Trophoblast cell (in vitro differentiated cells and primary cell): ENCODE data around the gene FBH1.

ENCODE experiments used
- DNase-seq, 2 donors: peaks; one replicate each; pipeline ENCODE4 v3.0.0-alpha.2; 2016
- H2AFZ ChIP-seq: 2 replicates; pipeline ENCODE4 v1.6.1; 2013; ENCODE audit warnings: low read length, moderate library complexity, mild to moderate bottlenecking; ENCODE audit not compliant: insufficient read depth, poor library complexity
- H2AK5ac ChIP-seq: 2 replicates; pipeline ENCODE4 v1.6.1; 2013; ENCODE audit warnings: mild to moderate bottlenecking, low read length
- H2BK120ac ChIP-seq: 2 replicates; pipeline ENCODE4 v1.6.1; 2013; ENCODE audit warnings: low read length, mild to moderate bottlenecking, moderate library complexity; ENCODE audit not compliant: insufficient read depth, poor library complexity
- H2BK12ac ChIP-seq: 2 replicates; pipeline ENCODE4 v1.6.1; 2013; ENCODE audit warnings: mild to moderate bottlenecking, low read length, moderate library complexity
- H2BK5ac ChIP-seq: 2 replicates; pipeline ENCODE4 v1.6.1; 2013; ENCODE audit warnings: low read length, low read depth, moderate library complexity, mild to moderate bottlenecking; ENCODE audit not compliant: poor library complexity
- H3K14ac ChIP-seq: 2 replicates; pipeline ENCODE4 v1.6.1; 2013; ENCODE audit warnings: mild to moderate bottlenecking, low read length
- H3K18ac ChIP-seq: 2 replicates; pipeline ENCODE4 v1.6.1; 2013; ENCODE audit warnings: mild to moderate bottlenecking, low read length
- H3K23ac ChIP-seq: 2 replicates; pipeline ENCODE4 v1.6.1; 2013; ENCODE audit warnings: low read length
- H3K27ac ChIP-seq: 2 replicates; pipeline ENCODE4 v1.5.1; 2013; ENCODE audit warnings: low read depth, mild to moderate bottlenecking, inconsistent platforms, low read length, moderate library complexity
- H3K27me3 ChIP-seq: 2 replicates; pipeline ENCODE4 v1.6.1; 2013; ENCODE audit warnings: inconsistent platforms, mild to moderate bottlenecking, low read length, moderate library complexity; ENCODE audit not compliant: insufficient read depth
- H3K36me3 ChIP-seq, 2 experiments: 1 replicate in 1 of 2; 2 replicates in 1 of 2; pipeline ENCODE4 v1.6.1; 2013; ENCODE audit warnings: low read length in 2 of 2, mild to moderate bottlenecking in 2 of 2, moderate library complexity in 1 of 2; ENCODE audit not compliant: insufficient read depth in 2 of 2, control insufficient read depth in 1 of 2
- H3K4ac ChIP-seq: 2 replicates; pipeline ENCODE4 v1.6.1; 2013; ENCODE audit warnings: low read depth, mild to moderate bottlenecking, low read length, moderate library complexity
- H3K4me1 ChIP-seq, 2 experiments: 1 replicate in 1 of 2; 2 replicates in 1 of 2; pipeline ENCODE4 v1.6.1; 2013; ENCODE audit warnings: low read length in 2 of 2, mild to moderate bottlenecking in 2 of 2, moderate library complexity in 1 of 2; ENCODE audit not compliant: insufficient read depth in 2 of 2, control insufficient read depth in 1 of 2
- H3K4me2 ChIP-seq: 2 replicates; pipeline ENCODE4 v1.6.1; 2013; ENCODE audit warnings: inconsistent platforms, mild to moderate bottlenecking, low read length, moderate library complexity
- H3K4me3 ChIP-seq: 2 replicates; pipeline ENCODE4 v1.5.1; 2013; ENCODE audit warnings: mild to moderate bottlenecking, low read depth, low read length, inconsistent platforms
- H3K79me1 ChIP-seq: one replicate; pipeline ENCODE4 v1.6.1; 2013; ENCODE audit warnings: low read length
- H3K79me2 ChIP-seq: 2 replicates; pipeline ENCODE4 v1.6.1; 2013; ENCODE audit warnings: low read length, mild to moderate bottlenecking; ENCODE audit not compliant: control insufficient read depth, insufficient read depth, poor library complexity
- H3K9ac ChIP-seq: 2 replicates; pipeline ENCODE4 v1.6.1; 2013; ENCODE audit warnings: mild to moderate bottlenecking, low read length
- H3K9me3 ChIP-seq: 2 replicates; pipeline ENCODE4 v1.6.1; 2013; ENCODE audit warnings: low read depth, mild to moderate bottlenecking, control low read depth, inconsistent platforms, low read length; ENCODE audit not compliant: insufficient read depth
- H4K12ac ChIP-seq: 2 replicates; pipeline ENCODE4 v1.6.1; 2013; ENCODE audit warnings: low read depth, mild to moderate bottlenecking, low read length, moderate library complexity
- H4K8ac ChIP-seq: 2 replicates; pipeline ENCODE4 v1.6.1; 2013; ENCODE audit warnings: low read depth, mild to moderate bottlenecking, low read length, moderate library complexity
- H4K91ac ChIP-seq: one replicate; pipeline ENCODE4 v1.6.1; 2013; ENCODE audit warnings: low read depth, mild to moderate bottlenecking, low read length, moderate library complexity
- WGBS: extraction: QIAGEN DNeasy Blood & Tissue Kit; methylation state at CpG from one replicate; pipeline ENCODE4 v1.1.7; 2013; ENCODE audit warnings: missing lambda C conversion rate; ENCODE audit not compliant: insufficient read length, insufficient coverage; ENCODE audit errors: extremely low coverage; 5-methylcytosine and 5-hydroxymethylcytosine counted together

The FBH1 gene

DNA sequence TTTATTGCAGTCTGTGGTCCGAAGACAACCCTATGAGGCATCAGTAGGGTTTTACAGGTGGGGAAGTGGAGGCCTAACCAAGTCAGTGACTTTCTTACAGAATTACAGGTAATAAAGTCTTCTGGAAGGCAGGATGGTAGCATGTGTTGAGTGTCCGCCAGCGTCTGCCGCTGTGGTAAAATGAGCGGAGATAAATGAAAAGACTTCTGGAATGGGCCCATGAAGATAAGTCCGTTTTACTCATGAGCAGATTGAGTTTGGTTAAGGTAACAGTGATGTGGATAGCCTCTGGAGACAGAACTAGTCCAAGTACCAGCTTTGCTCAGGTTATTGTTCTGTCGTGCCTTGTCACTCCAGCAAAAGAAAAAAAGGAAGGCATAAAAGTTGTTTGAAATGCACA, 966 bp downstream of the FBH1 start:
- H3K14ac ChIP-seq, result no peak overlapping the region
- H3K4me3 ChIP-seq, result no peak overlapping the region
- H3K27ac ChIP-seq, result no peak overlapping the region
- peaks cover 4 to 13% of the 10 kb centered on the region in 2 experiments for H3K4me1 ChIP-seq
- H4K12ac ChIP-seq, result no peak overlapping the region
- no peak overlapping the region for H2BK120ac ChIP-seq
- peak overlapping the region; percentile 60 for H3K4ac ChIP-seq
- peaks cover 11% of the 10 kb centered on the region for H3K79me2 ChIP-seq
- H2BK5ac ChIP-seq, result no peak overlapping the region
- H2BK12ac ChIP-seq, result no peak overlapping the region
- H3K23ac ChIP-seq, result no peak overlapping the region
- H4K8ac ChIP-seq, result no peak overlapping the region
- peak overlapping the region; percentile 73 for H3K4me2 ChIP-seq
- WGBS, result no CpG with 5 or more reads among the region's 7 CpGs
- no peak overlapping the region for H4K91ac ChIP-seq
- H3K9me3 ChIP-seq, result no peaks in the 10 kb centered on the region
- peak overlapping the region; percentile 79 for H3K9ac ChIP-seq
- H2AK5ac ChIP-seq, result no peak overlapping the region
- H3K79me1 ChIP-seq, result peaks cover 8% of the 10 kb centered on the region
- peaks cover 13 to 20% of the 10 kb centered on the region in 2 experiments for H3K36me3 ChIP-seq
- no peak for DNase-seq
- H2AFZ ChIP-seq, result no peak overlapping the region
- no peak overlapping the region for H3K18ac ChIP-seq
- no peaks in the 10 kb centered on the region for H3K27me3 ChIP-seq

- Histone ChIP-seq H3K4ac (peak overlapping the region; percentile 54), H3K14ac (no peak overlapping the region), H2AFZ (no peak overlapping the region), H3K9ac (no peak overlapping the region), H3K4me2 (no peak overlapping the region), H4K91ac (no peak overlapping the region), H3K79me2 (peaks cover 11% of the 10 kb centered on the region), H4K12ac (no peak overlapping the region), H3K36me3 (peaks cover 13 to 22% of the 10 kb centered on the region in 2 experiments), H3K4me1 (peaks cover 4 to 13% of the 10 kb centered on the region in 2 experiments), H3K27ac (no peak overlapping the region), H2AK5ac (no peak overlapping the region), H3K4me3 (no peak overlapping the region), H3K23ac (no peak overlapping the region), H2BK12ac (no peak overlapping the region), H3K9me3 (no peaks in the 10 kb centered on the region), H2BK5ac (no peak overlapping the region), H3K27me3 (no peaks in the 10 kb centered on the region), H3K79me1 (peaks cover 8% of the 10 kb centered on the region), H2BK120ac (no peak overlapping the region), H4K8ac (no peak overlapping the region), H3K18ac (no peak overlapping the region)
- DNase-seq, result no peak
- no CpG with 5 or more reads among the region's 8 CpGs for WGBS
These were observed 2.0 kb downstream of the FBH1 start for GRCh38 chr10:5892007-5892406.

GRCh38 chr10:5893321-5893720, 3.3 kb downstream of the FBH1 start:
- H3K18ac ChIP-seq, result no peak overlapping the region
- no peak overlapping the region for H3K9ac ChIP-seq
- no peak overlapping the region for H3K4ac ChIP-seq
- no peak overlapping the region for H2BK120ac ChIP-seq
- H3K9me3 ChIP-seq, result no peaks in the 10 kb centered on the region
- DNase-seq, result no peak
- no peak overlapping the region for H4K8ac ChIP-seq
- H3K79me2 ChIP-seq, result peaks cover 13% of the 10 kb centered on the region
- H3K4me3 ChIP-seq, result no peak overlapping the region
- no peaks in the 10 kb centered on the region for H3K27me3 ChIP-seq
- peaks cover 2 to 11% of the 10 kb centered on the region in 2 experiments for H3K4me1 ChIP-seq
- H3K14ac ChIP-seq, result no peak overlapping the region
- no peak overlapping the region for H4K12ac ChIP-seq
- H3K36me3 ChIP-seq, result peaks cover 19 to 24% of the 10 kb centered on the region in 2 experiments
- no peak overlapping the region for H2AK5ac ChIP-seq
- no peak overlapping the region for H3K4me2 ChIP-seq
- peaks cover 8% of the 10 kb centered on the region for H3K79me1 ChIP-seq
- no peak overlapping the region for H2AFZ ChIP-seq
- H2BK5ac ChIP-seq, result no peak overlapping the region
- H2BK12ac ChIP-seq, result no peak overlapping the region
- H4K91ac ChIP-seq, result no peak overlapping the region
- H3K27ac ChIP-seq, result no peak overlapping the region
- H3K23ac ChIP-seq, result no peak overlapping the region
- no CpG with 5 or more reads among the region's 2 CpGs for WGBS

- no peak for DNase-seq
- Histone ChIP-seq H3K79me2 (peaks cover 12% of the 10 kb centered on the region), H4K8ac (no peak overlapping the region), H3K27me3 (no peaks in the 10 kb centered on the region), H4K12ac (no peak overlapping the region), H3K4me1 (peaks cover 0 to 8% of the 10 kb centered on the region in 2 experiments), H3K4me3 (no peak overlapping the region), H2BK12ac (no peak overlapping the region), H3K27ac (no peak overlapping the region), H3K9ac (no peak overlapping the region), H2AK5ac (no peak overlapping the region), H3K36me3 (peaks cover 19 to 24% of the 10 kb centered on the region in 2 experiments), H3K9me3 (peaks cover 2% of the 10 kb centered on the region), H3K79me1 (peaks cover 5% of the 10 kb centered on the region), H3K18ac (peak overlapping the region; percentile 16), H4K91ac (no peak overlapping the region), H3K4me2 (no peak overlapping the region), H2BK120ac (no peak overlapping the region), H3K14ac (no peak overlapping the region), H3K23ac (no peak overlapping the region), H2AFZ (no peak overlapping the region), H2BK5ac (no peak overlapping the region), H3K4ac (peak overlapping the region; percentile 31)
- no CpG with 5 or more reads among the region's 4 CpGs for WGBS
These were observed 4.4 kb downstream of the FBH1 start for GRCh38 chr10:5894403-5894802.
